ENCODE results near the gene DCUN1D2.

The DCUN1D2 gene

GRCh38 chr13:113420232-113420631 lies 70.3 kb downstream of the DCUN1D2 start:
- DNase-seq (ENCODE audit: extremely low read depth, low read depth) = no peak
- TF ChIP-seq CTCF (IDR thresholded peaks at IDR 0.05; ENCODE audit: low read depth, low read length) = no peak

GRCh38 chr13:113419531-113420193 lies 70.8 kb downstream of the DCUN1D2 start:
- TF ChIP-seq CTCF (IDR thresholded peaks at IDR 0.05; ENCODE audit: low read depth, low read length) = no peak

GRCh38 chr13:113418722-113419049 lies 71.8 kb downstream of the DCUN1D2 start:
- no peak for DNase-seq (ENCODE audit: extremely low read depth, low read depth)
- TF ChIP-seq CTCF (IDR thresholded peaks at IDR 0.05; ENCODE audit: low read depth, low read length) = no peak

More at GRCh38 chr13:113419531-113420193, 70.8 kb downstream of the DCUN1D2 start:
- no peak for DNase-seq (ENCODE audit: extremely low read depth, low read depth)

- DNase-seq (ENCODE audit: extremely low read depth, low read depth) = no peak
- no peak for TF ChIP-seq CTCF (IDR thresholded peaks at IDR 0.05; ENCODE audit: low read depth, low read length)
These were observed 72.4 kb downstream of the DCUN1D2 start for GRCh38 chr13:113417836-113418721.

GRCh38 chr13:113417008-113417751 lies 73.3 kb downstream of the DCUN1D2 start:
- no peak for DNase-seq (ENCODE audit: extremely low read depth, low read depth)
- no peak for TF ChIP-seq CTCF (IDR thresholded peaks at IDR 0.05; ENCODE audit: low read depth, low read length)

- DNase-seq (ENCODE audit: extremely low read depth, low read depth) = no peak
- no peak for TF ChIP-seq CTCF (IDR thresholded peaks at IDR 0.05; ENCODE audit: low read depth, low read length)
These were observed 74.7 kb downstream of the DCUN1D2 start for GRCh38 chr13:113415825-113416224.

Data from AG09319 (cell line).